ENCODE measurements around the gene TBC1D9B.

Gene TBC1D9B

DNA sequence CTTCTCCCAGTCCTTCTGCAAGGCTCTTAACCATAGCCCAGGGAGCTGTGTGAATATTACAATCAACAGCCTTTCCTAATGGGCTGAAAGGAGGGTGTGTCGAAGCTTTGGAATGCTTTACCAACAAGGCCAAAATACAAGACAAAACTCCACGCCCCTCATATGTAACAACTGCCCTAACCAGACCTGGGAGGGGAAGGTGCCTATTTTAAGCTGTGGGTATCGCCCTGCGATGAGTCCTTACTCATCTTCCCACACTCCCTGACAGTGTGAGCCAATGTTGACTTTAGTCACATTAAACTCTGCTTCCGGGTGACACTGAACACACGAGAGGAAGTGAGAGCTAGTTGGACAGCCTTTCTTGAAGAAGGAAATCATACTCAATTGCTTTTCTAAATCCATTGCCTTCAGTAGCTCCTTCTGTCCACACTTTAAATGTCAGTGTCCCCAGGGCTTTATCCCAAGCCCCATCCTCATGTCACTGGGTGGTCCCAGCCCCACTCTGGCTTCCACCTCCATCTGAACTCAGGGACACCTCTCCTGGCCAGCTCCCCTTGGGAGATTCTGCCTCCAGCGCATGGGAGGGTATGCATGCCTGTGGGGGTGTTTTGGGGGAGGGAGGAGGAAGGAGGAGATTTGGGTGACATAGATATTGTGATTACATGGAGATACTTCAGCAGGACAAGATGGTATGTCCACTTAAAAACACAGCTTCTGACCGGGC, 6.5 kb upstream of the TBC1D9B start:
- H3K27me3 ChIP-seq (ENCODE audit: insufficient read depth, low read length, poor library complexity, severe bottlenecking) = no peaks in the 10 kb centered on the region
- H3K79me2 ChIP-seq (ENCODE audit: insufficient read depth, low read length) = no peaks in the 10 kb centered on the region
- H3K9ac ChIP-seq (ENCODE audit: low read depth, low read length, poor library complexity, severe bottlenecking) = no peak overlapping the region
- H3K9me3 ChIP-seq (ENCODE audit: insufficient read depth, low read depth, low read length) = no peaks in the 10 kb centered on the region
- H3F3A ChIP-seq (ENCODE audit: low read depth) = no peaks in the 10 kb centered on the region
- H3K4me3 ChIP-seq (ENCODE audit: low read length, poor library complexity, severe bottlenecking) = no peak overlapping the region
- H3K36me3 ChIP-seq (ENCODE audit: insufficient read depth, low read length) = no peaks in the 10 kb centered on the region
- no peak overlapping the region for H3K4me2 ChIP-seq (ENCODE audit: low read depth, low read length, poor library complexity, severe bottlenecking)
- H3K4me1 ChIP-seq (ENCODE audit: insufficient read depth, low read length, poor library complexity, severe bottlenecking) = no peaks in the 10 kb centered on the region
- no peak overlapping the region for H2AFZ ChIP-seq (ENCODE audit: low read length)
- TF ChIP-seq, protein P1, sequence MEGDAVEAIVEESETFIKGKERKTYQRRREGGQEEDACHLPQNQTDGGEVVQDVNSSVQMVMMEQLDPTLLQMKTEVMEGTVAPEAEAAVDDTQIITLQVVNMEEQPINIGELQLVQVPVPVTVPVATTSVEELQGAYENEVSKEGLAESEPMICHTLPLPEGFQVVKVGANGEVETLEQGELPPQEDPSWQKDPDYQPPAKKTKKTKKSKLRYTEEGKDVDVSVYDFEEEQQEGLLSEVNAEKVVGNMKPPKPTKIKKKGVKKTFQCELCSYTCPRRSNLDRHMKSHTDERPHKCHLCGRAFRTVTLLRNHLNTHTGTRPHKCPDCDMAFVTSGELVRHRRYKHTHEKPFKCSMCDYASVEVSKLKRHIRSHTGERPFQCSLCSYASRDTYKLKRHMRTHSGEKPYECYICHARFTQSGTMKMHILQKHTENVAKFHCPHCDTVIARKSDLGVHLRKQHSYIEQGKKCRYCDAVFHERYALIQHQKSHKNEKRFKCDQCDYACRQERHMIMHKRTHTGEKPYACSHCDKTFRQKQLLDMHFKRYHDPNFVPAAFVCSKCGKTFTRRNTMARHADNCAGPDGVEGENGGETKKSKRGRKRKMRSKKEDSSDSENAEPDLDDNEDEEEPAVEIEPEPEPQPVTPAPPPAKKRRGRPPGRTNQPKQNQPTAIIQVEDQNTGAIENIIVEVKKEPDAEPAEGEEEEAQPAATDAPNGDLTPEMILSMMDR (conservative IDR thresholded peaks at IDR 0.05; ENCODE audit: low read length) = no peak
- no peak for TF ChIP-seq EZH2phosphoT487 (IDR thresholded peaks at IDR 0.05; ENCODE audit: borderline replicate concordance)
- no peaks in the 10 kb centered on the region for H3K9me2 ChIP-seq (replicated peaks; ENCODE audit: low read depth, low read length)
- H4K20me1 ChIP-seq (ENCODE audit: insufficient read depth, low read length, poor library complexity, severe bottlenecking) = no peaks in the 10 kb centered on the region

DNA sequence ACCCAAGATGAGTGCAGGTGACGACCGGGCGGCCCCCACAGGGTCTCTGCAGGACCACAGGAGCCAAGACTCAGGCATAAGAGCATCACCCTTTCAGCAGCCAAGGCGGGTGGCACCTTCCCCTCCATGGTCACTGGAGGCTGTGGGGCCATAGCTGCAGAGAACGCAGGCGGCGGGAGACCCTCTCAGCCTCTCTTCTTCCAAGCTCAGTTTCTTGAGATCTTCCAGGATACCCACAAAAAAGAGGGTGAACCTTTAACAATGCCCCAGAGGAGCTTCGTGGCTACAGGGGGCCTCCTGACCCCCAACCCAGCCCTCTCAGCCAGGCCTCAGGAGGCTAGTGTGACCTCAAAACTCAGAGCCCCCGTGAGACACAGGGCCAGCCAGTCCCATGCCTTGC, 5.8 kb upstream of the TBC1D9B start:
- Histone ChIP-seq H3K36me3 (ENCODE audit: insufficient read depth, low read length) (no peaks in the 10 kb centered on the region), H3K9me2 (replicated peaks; ENCODE audit: low read depth, low read length) (no peaks in the 10 kb centered on the region), H3K4me2 (ENCODE audit: low read depth, low read length, poor library complexity, severe bottlenecking) (no peak overlapping the region), H3K9me3 (ENCODE audit: insufficient read depth, low read depth, low read length) (no peaks in the 10 kb centered on the region), H3K4me3 (ENCODE audit: low read length, poor library complexity, severe bottlenecking) (no peak overlapping the region), H4K20me1 (ENCODE audit: insufficient read depth, low read length, poor library complexity, severe bottlenecking) (no peaks in the 10 kb centered on the region), H3F3A (ENCODE audit: low read depth) (no peaks in the 10 kb centered on the region), H3K27me3 (ENCODE audit: insufficient read depth, low read length, poor library complexity, severe bottlenecking) (no peaks in the 10 kb centered on the region), H3K4me1 (ENCODE audit: insufficient read depth, low read length, poor library complexity, severe bottlenecking) (no peaks in the 10 kb centered on the region), H3K9ac (ENCODE audit: low read depth, low read length, poor library complexity, severe bottlenecking) (no peak overlapping the region), H2AFZ (ENCODE audit: low read length) (no peak overlapping the region), H3K79me2 (ENCODE audit: insufficient read depth, low read length) (no peaks in the 10 kb centered on the region)
- TF ChIP-seq EZH2phosphoT487 (IDR thresholded peaks at IDR 0.05; ENCODE audit: borderline replicate concordance) = no peak
- TF ChIP-seq, protein P1 (conservative IDR thresholded peaks at IDR 0.05; ENCODE audit: low read length) = no peak

DNA sequence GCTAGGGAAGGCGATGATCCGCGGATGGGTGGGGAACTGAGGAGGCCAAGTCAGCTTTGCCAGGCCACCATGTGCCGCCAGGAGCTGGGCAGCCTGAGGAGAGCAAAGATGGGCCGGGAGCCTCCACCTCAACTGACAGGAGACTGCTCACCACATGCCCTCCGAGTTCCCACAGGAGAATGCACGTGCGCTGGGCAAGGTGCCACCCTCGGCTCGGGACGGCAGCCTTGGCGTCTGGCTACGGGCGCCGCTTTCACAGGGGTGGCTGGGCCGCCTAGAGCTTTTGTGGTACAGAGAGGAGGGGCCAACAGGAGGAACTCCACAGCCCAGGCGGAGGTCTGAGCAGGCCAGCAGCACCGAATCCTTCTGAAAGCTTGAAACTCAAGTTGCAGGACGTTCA, 5.3 kb upstream of the TBC1D9B start:
- Histone ChIP-seq H3F3A (ENCODE audit: low read depth) (no peaks in the 10 kb centered on the region), H2AFZ (ENCODE audit: low read length) (no peak overlapping the region), H3K9me2 (replicated peaks; ENCODE audit: low read depth, low read length) (no peaks in the 10 kb centered on the region), H3K4me1 (ENCODE audit: insufficient read depth, low read length, poor library complexity, severe bottlenecking) (no peaks in the 10 kb centered on the region), H3K4me2 (ENCODE audit: low read depth, low read length, poor library complexity, severe bottlenecking) (no peak overlapping the region), H4K20me1 (ENCODE audit: insufficient read depth, low read length, poor library complexity, severe bottlenecking) (no peaks in the 10 kb centered on the region), H3K36me3 (ENCODE audit: insufficient read depth, low read length) (no peaks in the 10 kb centered on the region), H3K4me3 (ENCODE audit: low read length, poor library complexity, severe bottlenecking) (no peak overlapping the region), H3K9ac (ENCODE audit: low read depth, low read length, poor library complexity, severe bottlenecking) (no peak overlapping the region), H3K79me2 (ENCODE audit: insufficient read depth, low read length) (no peaks in the 10 kb centered on the region), H3K9me3 (ENCODE audit: insufficient read depth, low read depth, low read length) (no peaks in the 10 kb centered on the region), H3K27me3 (ENCODE audit: insufficient read depth, low read length, poor library complexity, severe bottlenecking) (no peaks in the 10 kb centered on the region)
- TF ChIP-seq, protein P1 (conservative IDR thresholded peaks at IDR 0.05; ENCODE audit: low read length) = no peak
- TF ChIP-seq EZH2phosphoT487 (IDR thresholded peaks at IDR 0.05; ENCODE audit: borderline replicate concordance) = no peak

Measured in Loucy (cell line).